GM12892 (cell line): ENCODE data around the gene CBX4.

Experiments
- DNase-seq: peaks from one replicate; pipeline ENCODE4 v3.0.0; 2011; ENCODE audit not compliant: insufficient read length
- FAIRE-seq: peaks from 2 replicates; lab custom pipeline; 2011; peaks lifted over from hg19 to GRCh38; lab: Jason Lieb, UNC
- POLR2A ChIP-seq: IDR thresholded peaks from 2 replicates; pipeline ENCODE4 v1.6.1; 2011; ENCODE audit warnings: low read depth, low read length, control low read depth
- POLR2AphosphoS5 ChIP-seq: IDR thresholded peaks from 2 replicates; pipeline ENCODE4 v1.6.1; 2011; ENCODE audit warnings: low read depth, low read length, control low read depth
- TAF1 ChIP-seq: IDR thresholded peaks from 2 replicates; pipeline ENCODE4 v1.6.1; 2011; ENCODE audit warnings: low read depth, mild to moderate bottlenecking, control low read depth, low read length, borderline replicate concordance

Gene CBX4

GRCh38 chr17:79791735-79792161 lies 47.5 kb downstream of the CBX4 start:
- no peak for TF ChIP-seq POLR2A
- no peak for TF ChIP-seq POLR2AphosphoS5
- no peak for TF ChIP-seq TAF1
- no peak for DNase-seq
- FAIRE-seq, result no peak

GRCh38 chr17:79790805-79791734 lies 48.2 kb downstream of the CBX4 start:
- DNase-seq, result no peak
- no peak for FAIRE-seq
- TF ChIP-seq TAF1 (no peak), POLR2A (no peak), POLR2AphosphoS5 (no peak)

- TF ChIP-seq POLR2A (no peak), TAF1 (no peak)
- DNase-seq (peak; percentile 91), FAIRE-seq (no peak)
Observed at GRCh38 chr17:79789943-79790804, 49.1 kb downstream of the CBX4 start.

GRCh38 chr17:79788989-79789942 lies 50.0 kb downstream of the CBX4 start:
- FAIRE-seq (no peak), DNase-seq (no peak)
- TF ChIP-seq TAF1, result no peak
- TF ChIP-seq POLR2A, result no peak
- no peak for TF ChIP-seq POLR2AphosphoS5

- FAIRE-seq (no peak), DNase-seq (no peak)
- no peak for TF ChIP-seq POLR2AphosphoS5
- TF ChIP-seq POLR2A, result no peak
- TF ChIP-seq TAF1, result no peak
Observed at GRCh38 chr17:79788455-79788854, 50.8 kb downstream of the CBX4 start.

- FAIRE-seq (no peak), DNase-seq (no peak)
- TF ChIP-seq POLR2AphosphoS5 (no peak), POLR2A (no peak), TAF1 (no peak)
Observed at GRCh38 chr17:79786930-79787643, 52.2 kb downstream of the CBX4 start.

GRCh38 chr17:79785900-79786810 lies 53.1 kb downstream of the CBX4 start:
- no peak for DNase-seq
- no peak for FAIRE-seq
- no peak for TF ChIP-seq POLR2AphosphoS5
- no peak for TF ChIP-seq POLR2A
- TF ChIP-seq TAF1, result no peak

- no peak for TF ChIP-seq POLR2AphosphoS5
- FAIRE-seq (no peak), DNase-seq (no peak)
Observed at GRCh38 chr17:79785017-79785899, 54.0 kb downstream of the CBX4 start.
